Endothelial cell of umbilical vein (primary cell): ENCODE results near the gene TOLLIP. TPM values are rescaled to one million over a fixed set of nuclear protein-coding genes. Genes with fewer than 3 reads are reported as not detected.

Experiments
- BruUV-seq: library from RNA; stranded (reverse); fragments of 400-500 nt; replicated peaks from 2 replicates; lab custom pipeline; 2021; lab: Mats Ljungman, UMichigan
- CTCF ChIA-PET: fragments of 300-600, 350-600 bp; sonication (Branson Sonifier 250); formaldehyde crosslinking; loops from one replicate; lab custom pipeline; 2021; ENCODE audit warnings: antibody characterized with exemption, inconsistent platforms; lab: Charles Lee
- POLR2A ChIA-PET: fragments of 300-600, 350-600 bp; sonication (Branson Sonifier 250); formaldehyde crosslinking; loops from one replicate; lab custom pipeline; 2021; ENCODE audit warnings: antibody characterized with exemption, inconsistent platforms; lab: Charles Lee
- DNase-seq: peaks from one replicate; pipeline ENCODE4 v3.0.0-alpha.2; 2011; ENCODE audit warnings: low read depth, low spot score
- FAIRE-seq: peaks from 2 replicates; lab custom pipeline; 2011; peaks lifted over from hg19 to GRCh38; lab: Jason Lieb, UNC
- H2AFZ ChIP-seq: 2 replicates; pipeline ENCODE4 v1.6.0; 2012; ENCODE audit warnings: low read depth, low read length, control low read depth, inconsistent platforms
- H3K27ac ChIP-seq: 2 replicates; pipeline ENCODE4 v1.5.1; 2011; ENCODE audit warnings: low read depth, mild to moderate bottlenecking, control low read depth, low read length, moderate library complexity; ENCODE audit not compliant: insufficient read depth
- H3K27me3 ChIP-seq, 2 experiments: 2 replicates each; pipeline versions ENCODE4 v1.6.0 to v1.6.1; 2011; ENCODE audit warnings: low read length in 2 of 2, mixed read lengths in 1 of 2; ENCODE audit not compliant: control insufficient read depth in 2 of 2, insufficient read depth in 2 of 2
- H3K36me3 ChIP-seq, 2 experiments: 2 replicates in 1 of 2; 3 replicates in 1 of 2; pipeline ENCODE4 v1.5.1; 2011; ENCODE audit warnings: low read length in 2 of 2, mild to moderate bottlenecking in 1 of 2, moderate library complexity in 1 of 2; ENCODE audit not compliant: control insufficient read depth in 2 of 2, insufficient read depth in 2 of 2; ENCODE audit errors: extremely low read depth in 1 of 2
- H3K4me1 ChIP-seq: 3 replicates; pipeline ENCODE4 v1.5.1; 2011; ENCODE audit warnings: mild to moderate bottlenecking, low read length; ENCODE audit not compliant: control insufficient read depth, insufficient read depth; ENCODE audit errors: extremely low read depth
- H3K4me2 ChIP-seq: 2 replicates; pipeline ENCODE4 v1.6.1; 2011; ENCODE audit warnings: low read length, control low read depth, mixed read lengths; ENCODE audit not compliant: insufficient read depth
- H3K4me3 ChIP-seq, 3 experiments: fragments of 200-600 bp in 1 of 3; sonication (generic), shearing (Covaris generic) in 1 of 3; replicated peaks in 1 of 3; 2 replicates each; pipeline ENCODE4 v1.5.1; 2011 to 2016; ENCODE audit warnings: control low read depth in 3 of 3, low read length in 3 of 3, mild to moderate bottlenecking in 2 of 3, inconsistent platforms in 1 of 3, low read depth in 1 of 3, moderate library complexity in 1 of 3; ENCODE audit not compliant: insufficient read depth in 1 of 3
- H3K79me2 ChIP-seq: 2 replicates; pipeline ENCODE4 v1.6.0; 2012; ENCODE audit warnings: low read length, inconsistent platforms; ENCODE audit not compliant: control insufficient read depth, insufficient read depth
- H3K9ac ChIP-seq: replicated peaks from 2 replicates; pipeline ENCODE3; 2011; ENCODE audit warnings: low read length, control low read depth; ENCODE audit not compliant: insufficient read depth; ENCODE audit errors: extremely low read depth
- H3K9me1 ChIP-seq: replicated peaks from 3 replicates; pipeline ENCODE4 v1.6.0; 2011; ENCODE audit warnings: mild to moderate bottlenecking, low read length; ENCODE audit not compliant: control insufficient read depth, insufficient read depth; ENCODE audit errors: extremely low read depth
- H3K9me3 ChIP-seq: replicated peaks from 2 replicates; pipeline ENCODE4 v1.5.1; 2012; ENCODE audit warnings: low read length, inconsistent platforms; ENCODE audit not compliant: control insufficient read depth, insufficient read depth
- H4K20me1 ChIP-seq: replicated peaks from 2 replicates; pipeline ENCODE3; 2011; ENCODE audit warnings: mild to moderate bottlenecking, low read length; ENCODE audit not compliant: control insufficient read depth, insufficient read depth; ENCODE audit errors: extremely low read depth
- EZH2 ChIP-seq: IDR thresholded peaks from 2 replicates; pipeline ENCODE4 v1.6.1; 2012; ENCODE audit warnings: borderline replicate concordance, low read depth, mild to moderate bottlenecking, moderate library complexity, low read length, inconsistent platforms; ENCODE audit not compliant: severe bottlenecking
- FOS ChIP-seq: IDR thresholded peaks from 2 replicates; pipeline ENCODE4 v1.6.1; 2011; ENCODE audit warnings: mild to moderate bottlenecking, low read length, moderate library complexity, borderline replicate concordance; ENCODE audit not compliant: insufficient read depth
- GATA2 ChIP-seq: IDR thresholded peaks from 2 replicates; pipeline ENCODE4 v1.7.0; 2011; ENCODE audit warnings: low read depth, mild to moderate bottlenecking, moderate library complexity, mixed read lengths, low read length; ENCODE audit not compliant: insufficient read length, insufficient read depth
- dilution Hi-C: fragments of 300-500 bp; cut with MboI; formaldehyde crosslinking; loops from one replicate; pipeline ENCODE4 v1.15.0; 2019; ENCODE audit warnings: low sequenced_read_pairs; ENCODE audit not compliant: extremely low pct_ligation_motif_present
- intact Hi-C: fragments of 100-400 bp; cut with micrococcal nuclease; formaldehyde crosslinking; loops from one replicate; pipeline ENCODE4 v1.10.0; 2022
- polyA plus RNA-seq, 4 experiments: library from polyadenylated mRNA; depleted of rRNA in 3 of 4; stranded (reverse) in 3 of 4; unstranded in 1 of 4; fragments of >200 nt; gene quantifications; 2 replicates each; pipeline versions ENCODE4 v1.2.1 to v1.2.3, GENCODE V29; 2011 to 2012; ENCODE audit warnings: missing spikeins in 1 of 4
- total RNA-seq: library from RNA; stranded (reverse); gene quantifications from 2 replicates; pipeline ENCODE4 v1.2.3, GENCODE V29; 2021

The TOLLIP gene
- total and polyA plus RNA-seq, 2 donors (not counting 3 experiments of a cell fraction or from before 2014, with no cell fraction given), result 49.6 to 64.8 TPM

DNA sequence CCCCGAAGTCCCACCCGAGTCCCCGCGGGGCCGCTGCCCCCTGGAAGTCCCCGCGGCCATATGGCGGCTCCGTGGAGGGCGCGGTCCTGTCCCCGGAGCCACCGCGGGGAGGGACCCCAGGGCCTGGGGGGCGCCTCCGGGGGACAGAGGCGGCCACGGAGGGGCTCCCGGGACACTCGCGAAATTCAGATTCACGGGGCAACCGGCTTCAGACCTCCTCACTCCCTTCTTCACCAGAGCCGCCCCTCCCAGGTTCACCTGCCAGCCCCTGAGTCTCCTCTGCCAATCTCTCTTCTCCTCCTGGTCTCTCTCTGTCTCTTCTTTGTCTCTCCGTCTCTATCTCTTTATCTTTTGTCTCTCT, 28.2 kb upstream of the TOLLIP start:
- intact Hi-C loops (loop anchor here (2.0 kb wide), 1 partner anchor 45 kb away; no protein-coding TSS in a partner anchor), dilution Hi-C loops (no loop called here)
- no peaks in the 10 kb centered on the region for H3K79me2 ChIP-seq
- CTCF ChIA-PET, result no interaction called here
- H3K9ac ChIP-seq, result no peak overlapping the region
- DNase-seq (no peak), FAIRE-seq (no peak)
- BruUV-seq, result no TSS peak
- H3K9me1 ChIP-seq, result no peaks in the 10 kb centered on the region
- POLR2A ChIA-PET, result no interaction called here
- TF ChIP-seq FOS, result no peak
- TF ChIP-seq EZH2, result peak; percentile 11
- H3K4me2 ChIP-seq, result no peak overlapping the region
- no peak overlapping the region for H2AFZ ChIP-seq
- H3K27me3 ChIP-seq, result peaks cover 8 to 11% of the 10 kb centered on the region in 2 experiments
- no peak overlapping the region for H3K27ac ChIP-seq
- H3K4me1 ChIP-seq, result peaks cover 6% of the 10 kb centered on the region
- no peaks in the 10 kb centered on the region for H4K20me1 ChIP-seq
- H3K9me3 ChIP-seq, result no peaks in the 10 kb centered on the region
- H3K4me3 ChIP-seq, result no peak overlapping the region
- no peaks in the 10 kb centered on the region for H3K36me3 ChIP-seq

DNA sequence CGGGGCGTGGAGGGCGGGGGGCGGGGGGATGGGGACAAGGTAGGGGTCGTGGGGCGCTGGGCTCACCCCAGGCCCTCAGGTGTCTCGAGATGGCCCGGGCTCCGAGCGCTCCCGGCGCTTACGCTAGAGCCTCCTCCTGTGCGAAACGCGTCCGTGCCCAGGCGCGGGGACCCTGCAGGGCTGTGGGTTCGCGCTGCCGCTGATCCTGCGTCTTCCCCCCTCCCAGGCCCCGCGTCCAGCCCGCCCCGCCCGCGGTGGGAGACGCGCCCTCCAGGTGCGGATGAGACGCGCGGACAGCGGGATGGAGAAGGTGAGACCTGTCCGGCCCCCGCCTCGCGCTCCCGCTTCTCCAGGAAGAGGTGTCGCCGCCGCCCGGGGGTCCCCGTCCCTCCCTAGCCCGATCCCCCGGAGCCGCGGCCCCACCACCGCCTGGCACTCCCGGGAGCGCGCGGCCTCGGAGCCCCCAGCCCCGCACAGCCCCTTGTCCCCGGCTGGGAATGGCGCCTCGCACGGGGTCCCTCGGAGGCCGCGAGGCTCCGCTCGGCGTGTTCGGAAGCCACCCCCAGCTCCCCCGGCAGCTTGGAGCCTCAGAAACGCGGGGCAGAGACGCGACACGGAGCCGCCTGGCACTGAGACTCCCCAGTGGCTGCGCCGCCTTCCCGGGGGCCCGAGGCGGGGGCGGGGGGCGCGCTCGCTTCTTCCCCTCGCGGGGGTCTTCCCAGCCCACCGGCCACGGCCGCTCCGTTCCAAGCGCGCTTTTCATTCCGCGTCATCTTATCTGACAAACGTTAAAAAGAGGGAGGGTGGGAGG, 27.6 kb upstream of the TOLLIP start:
- H3K36me3 ChIP-seq, result no peaks in the 10 kb centered on the region
- no peak overlapping the region for H3K9ac ChIP-seq
- H3K27ac ChIP-seq, result no peak overlapping the region
- no TSS peak for BruUV-seq
- no peak overlapping the region for H2AFZ ChIP-seq
- intact Hi-C loops, result loop anchor here (2.0 kb wide), 1 partner anchor 46 kb away; no protein-coding TSS in a partner anchor
- H3K4me2 ChIP-seq, result no peak overlapping the region
- DNase-seq, result no peak
- peaks cover 8 to 11% of the 10 kb centered on the region in 2 experiments for H3K27me3 ChIP-seq
- peaks cover 6% of the 10 kb centered on the region for H3K4me1 ChIP-seq
- dilution Hi-C loops, result no loop called here
- H3K9me3 ChIP-seq, result no peaks in the 10 kb centered on the region
- H3K79me2 ChIP-seq, result no peaks in the 10 kb centered on the region
- ChIA-PET POLR2A (no interaction called here), CTCF (no interaction called here)
- H3K4me3 ChIP-seq, result no peak overlapping the region
- TF ChIP-seq GATA2, result no peak
- peak; percentile 67 for TF ChIP-seq EZH2
- no peak for FAIRE-seq
- H3K9me1 ChIP-seq, result no peaks in the 10 kb centered on the region
- no peaks in the 10 kb centered on the region for H4K20me1 ChIP-seq
